Common myeloid progenitor, CD34-positive (primary cell): Measurements from ENCODE around the gene NRP2. TPM values are rescaled to one million over a fixed set of nuclear protein-coding genes. Genes with fewer than 3 reads are reported as not detected.

Experiments used
- CTCF ChIA-PET: fragments of 350-600 bp; sonication (Branson Sonifier 250); formaldehyde crosslinking; loops from one replicate; lab custom pipeline; 2021; ENCODE audit warnings: antibody characterized with exemption; lab: Charles Lee
- POLR2A ChIA-PET: fragments of 350-600 bp; sonication (Branson Sonifier 250); formaldehyde crosslinking; loops from one replicate; lab custom pipeline; 2021; ENCODE audit warnings: antibody characterized with exemption; lab: Charles Lee
- DNase-seq, 3 donors: peaks; one replicate each; pipeline versions ENCODE4 v3.0.0 to v3.0.0-alpha.2; 2013
- H3K27ac ChIP-seq, 2 experiments: 1 replicate in 1 of 2; 2 replicates in 1 of 2; pipeline ENCODE4 v1.7.0; 2013; ENCODE audit warnings: inconsistent platforms in 2 of 2, low read length in 2 of 2, mild to moderate bottlenecking in 2 of 2, low read depth in 1 of 2, moderate library complexity in 1 of 2; ENCODE audit not compliant: severe bottlenecking in 2 of 2, insufficient read depth in 1 of 2, poor library complexity in 1 of 2
- H3K27me3 ChIP-seq, 5 experiments: replicated peaks in 2 of 5; 1 replicate in 3 of 5; 2 replicates in 2 of 5; pipeline versions ENCODE4 v1.6.1 to v1.7.0; 2013; ENCODE audit warnings: low read length in 4 of 5, mild to moderate bottlenecking in 2 of 5, moderate library complexity in 2 of 5, inconsistent platforms in 1 of 5; ENCODE audit not compliant: insufficient read depth in 5 of 5, control insufficient read depth in 4 of 5
- H3K36me3 ChIP-seq, 4 experiments: 1 replicate in 2 of 4; 2 replicates in 2 of 4; pipeline versions ENCODE4 v1.6.1 to v1.7.0; 2013; ENCODE audit warnings: low read length in 3 of 4, control low read depth in 1 of 4, mild to moderate bottlenecking in 1 of 4; ENCODE audit not compliant: control insufficient read depth in 4 of 4, insufficient read depth in 4 of 4
- H3K4me1 ChIP-seq, 4 experiments: 1 replicate in 3 of 4; 2 replicates in 1 of 4; pipeline versions ENCODE4 v1.6.1 to v1.7.1; 2013; ENCODE audit warnings: low read length in 3 of 4, mild to moderate bottlenecking in 3 of 4, control low read depth in 1 of 4, inconsistent platforms in 1 of 4, moderate library complexity in 1 of 4; ENCODE audit not compliant: control insufficient read depth in 4 of 4, insufficient read depth in 4 of 4; ENCODE audit errors: control extremely low read depth in 1 of 4
- H3K4me3 ChIP-seq, 7 experiments: 1 replicate in 4 of 7; 2 replicates in 3 of 7; pipeline versions ENCODE4 v1.5.1 to v1.7.0; 2013; ENCODE audit warnings: mild to moderate bottlenecking in 7 of 7, low read length in 6 of 7, moderate library complexity in 6 of 7, inconsistent platforms in 2 of 7, low read depth in 2 of 7, control low read depth in 1 of 7; ENCODE audit not compliant: insufficient read depth in 4 of 7, control insufficient read depth in 1 of 7; ENCODE audit errors: extremely low read depth in 1 of 7
- H3K9me3 ChIP-seq, 5 experiments: 1 replicate in 4 of 5; 2 replicates in 1 of 5; pipeline versions ENCODE4 v1.6.1 to v1.7.1; 2013; ENCODE audit warnings: low read length in 4 of 5, mild to moderate bottlenecking in 2 of 5, inconsistent platforms in 1 of 5, low read depth in 1 of 5, moderate library complexity in 1 of 5; ENCODE audit not compliant: control insufficient read depth in 4 of 5, insufficient read depth in 2 of 5; ENCODE audit errors: control extremely low read depth in 1 of 5
- WGBS: methylation state at CpG from one replicate; pipeline ENCODE4 v1.1.5; 2013; ENCODE audit not compliant: insufficient coverage; 5-methylcytosine and 5-hydroxymethylcytosine counted together
- polyA plus RNA-seq: library from polyadenylated mRNA; unstranded; fragments of 120-200 nt; gene quantifications from one replicate; pipeline ENCODE4 v1.2.1, GENCODE V29; 2013

The NRP2 gene
- polyA plus RNA-seq: 1.4 TPM

GRCh38 chr2:205682239-205682970 is at the start of gene NRP2:
TSS of gene NRP2 (plus strand) at chr2:205682501. CDS start at chr2:205683291, 790 bp downstream.
- H3K27me3 ChIP-seq: peaks cover 2 to 76% (median 50%) of the 10 kb centered on the region in 5 experiments
- ChIA-PET CTCF (interaction anchor here (0.8 to 1.9 kb wide), 3 partner anchors 9 to 24 kb away, joined by 3 to 4 read pairs (median 3); no protein-coding TSS in a partner anchor), POLR2A (no interaction called here)
- H3K36me3 ChIP-seq: no peaks in the 10 kb centered on the region
- H3K9me3 ChIP-seq: no peaks in the 10 kb centered on the region
- peak within 1 kb of the TSS; percentile 40 to 76 (median 58) for H3K4me3 ChIP-seq
- peaks cover 3 to 45% (median 38%) of the 10 kb centered on the region in 4 experiments for H3K4me1 ChIP-seq
- peak in 2 of 3 donors; percentile 77 to 84 for DNase-seq
- no peak within 1 kb of the TSS for H3K27ac ChIP-seq
- under 1% methylated on average over 57 of the region's 71 CpGs for WGBS

- ChIA-PET POLR2A (no interaction called here), CTCF (interaction anchor here (1.9 kb wide), 1 partner anchor 41 kb away, joined by 5 read pairs; no protein-coding TSS in a partner anchor)
- no peak overlapping the region for H3K4me3 ChIP-seq
- peaks cover 0 to 34% (median 11%) of the 10 kb centered on the region in 5 experiments for H3K27me3 ChIP-seq
- no peaks in the 10 kb centered on the region for H3K36me3 ChIP-seq
- DNase-seq: no peak
- H3K9me3 ChIP-seq: no peaks in the 10 kb centered on the region
- no CpG with 5 or more reads among the region's 1 CpG for WGBS
- H3K4me1 ChIP-seq: no peaks in the 10 kb centered on the region
- H3K27ac ChIP-seq: no peak overlapping the region
Observed at GRCh38 chr2:205633994-205634393, 48.3 kb upstream of the NRP2 start.

GRCh38 chr2:205636549-205637319 is 45.6 kb upstream of the NRP2 start:
- DNase-seq: no peak
- CTCF ChIA-PET: interaction anchor here (1.5 kb wide), 1 partner anchor 10 kb away, joined by 4 read pairs; no protein-coding TSS in a partner anchor
- POLR2A ChIA-PET: no interaction called here
- WGBS: 91% methylated on average over 5 of the region's 7 CpGs
- Histone ChIP-seq H3K9me3 (peaks cover 0 to 8% (median 0%) of the 10 kb centered on the region in 5 experiments), H3K27ac (no peak overlapping the region), H3K4me1 (no peaks in the 10 kb centered on the region), H3K36me3 (no peaks in the 10 kb centered on the region), H3K4me3 (no peak overlapping the region), H3K27me3 (peaks cover 0 to 22% (median 12%) of the 10 kb centered on the region in 5 experiments)

GRCh38 chr2:205637320-205637602 is 45.0 kb upstream of the NRP2 start:
- Histone ChIP-seq H3K9me3 (peaks cover 0 to 8% (median 0%) of the 10 kb centered on the region in 5 experiments), H3K27me3 (peaks cover 0 to 22% (median 13%) of the 10 kb centered on the region in 5 experiments), H3K4me3 (no peak overlapping the region), H3K27ac (no peak overlapping the region), H3K4me1 (no peaks in the 10 kb centered on the region), H3K36me3 (no peaks in the 10 kb centered on the region)
- ChIA-PET CTCF (interaction anchor here (1.5 kb wide), 1 partner anchor 10 kb away, joined by 4 read pairs; no protein-coding TSS in a partner anchor), POLR2A (no interaction called here)
- DNase-seq: no peak

GRCh38 chr2:205637779-205638503 is 44.4 kb upstream of the NRP2 start:
- Histone ChIP-seq H3K27me3 (peaks cover 0 to 26% (median 15%) of the 10 kb centered on the region in 5 experiments), H3K4me3 (no peak overlapping the region), H3K27ac (no peak overlapping the region), H3K9me3 (peaks cover 0 to 8% (median 0%) of the 10 kb centered on the region in 5 experiments), H3K36me3 (no peaks in the 10 kb centered on the region), H3K4me1 (no peaks in the 10 kb centered on the region)
- ChIA-PET CTCF (interaction anchor here (1.5 kb wide), 1 partner anchor 11 kb away, joined by 4 read pairs; no protein-coding TSS in a partner anchor), POLR2A (no interaction called here)
- DNase-seq: no peak
- 80% methylated on average over 4 of the region's 6 CpGs for WGBS

GRCh38 chr2:205640716-205641115 is 41.6 kb upstream of the NRP2 start:
- H3K27me3 ChIP-seq: peaks cover 0 to 27% (median 15%) of the 10 kb centered on the region in 5 experiments
- ChIA-PET CTCF (no interaction called here), POLR2A (no interaction called here)
- H3K9me3 ChIP-seq: peaks cover 0 to 8% (median 0%) of the 10 kb centered on the region in 5 experiments
- no CpG with 5 or more reads among the region's 4 CpGs for WGBS
- H3K4me1 ChIP-seq: no peaks in the 10 kb centered on the region
- H3K36me3 ChIP-seq: no peaks in the 10 kb centered on the region
- peak in 2 of 3 donors; percentile 4 to 18 for DNase-seq
- H3K27ac ChIP-seq: no peak overlapping the region
- no peak overlapping the region for H3K4me3 ChIP-seq
